Iris pigment epithelial cell (primary cell): ENCODE data around the gene MEAF6.
"Not testable (repeated sequence)": the region's sequence is repeated elsewhere in the genome, so short reads cannot be mapped to it uniquely, and the experiment has no call there.

Source experiments
- DNase-seq: peaks from one replicate; pipeline ENCODE4 v3.0.0-alpha.2; 2011; ENCODE audit warnings: low read depth

MEAF6 gene

GRCh38 chr1:37532418-37533156 is 18.0 kb upstream of the MEAF6 start:
- not testable (repeated sequence) for DNase-seq

DNA sequence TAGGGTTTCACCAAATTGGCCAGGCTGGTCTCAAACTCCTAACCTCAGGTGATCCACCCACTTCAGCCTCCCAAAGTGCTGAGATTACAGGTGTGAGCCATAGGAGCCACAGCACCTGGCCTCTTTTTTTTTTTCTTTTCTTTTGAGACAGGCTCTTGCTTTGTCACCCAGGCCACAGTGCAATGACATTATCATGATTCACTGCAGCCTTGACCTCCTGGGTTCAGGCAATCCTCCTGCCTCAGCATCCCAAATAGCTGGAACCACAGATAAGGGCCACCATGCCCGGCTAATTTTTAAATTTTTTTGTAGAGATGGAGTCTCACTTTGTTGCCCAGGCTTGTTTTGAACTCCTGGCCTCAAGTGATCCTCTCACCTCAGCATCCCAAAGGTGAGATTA is 15.3 kb upstream of the MEAF6 start:
- DNase-seq = not testable (repeated sequence)

DNA sequence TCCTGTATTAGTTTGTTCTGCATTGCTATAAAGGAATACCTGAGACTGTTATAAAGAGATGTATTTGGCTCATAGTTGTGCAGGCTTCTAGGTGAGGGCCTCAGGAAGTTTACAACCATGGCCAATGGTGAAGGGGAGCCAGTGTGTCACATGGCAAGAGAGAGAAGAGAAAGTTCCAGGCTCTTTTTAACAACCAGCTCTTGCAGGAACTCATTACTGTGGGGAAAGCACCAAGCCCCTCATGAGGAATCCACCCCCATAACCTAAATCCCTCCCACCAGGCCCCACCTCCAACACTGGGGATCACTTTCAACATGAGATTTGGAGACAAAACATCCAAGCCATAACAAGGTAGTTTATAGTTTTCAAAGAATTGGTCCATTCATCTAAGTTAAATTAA is 5.0 kb upstream of the MEAF6 start:
- no peak for DNase-seq

- not testable (repeated sequence) for DNase-seq
These were observed 4.4 kb upstream of the MEAF6 start for GRCh38 chr1:37518929-37519328.

DNA sequence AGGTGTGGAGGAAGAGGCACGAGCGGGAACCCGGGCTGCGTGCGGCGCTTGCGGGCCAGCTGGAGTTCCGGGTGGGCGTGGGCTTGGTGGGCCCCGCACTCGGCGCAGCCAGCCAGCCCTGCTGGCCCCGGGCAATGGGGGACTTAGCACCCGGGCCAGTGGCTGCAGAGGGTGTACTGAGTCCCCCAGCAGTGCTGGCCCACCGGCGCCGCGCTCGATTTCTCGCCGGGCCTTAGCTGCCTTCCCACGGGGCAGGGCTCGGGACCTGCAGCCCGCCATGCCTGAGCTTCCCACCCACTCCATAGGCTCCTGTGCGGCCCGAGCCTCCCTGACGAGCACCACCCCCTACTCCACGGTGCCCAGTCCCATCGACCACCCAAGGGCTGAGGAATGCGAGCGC is 3.7 kb upstream of the MEAF6 start:
- not testable (repeated sequence) for DNase-seq

- DNase-seq = no peak
These were observed 3.0 kb upstream of the MEAF6 start for GRCh38 chr1:37517569-37517968.

DNA sequence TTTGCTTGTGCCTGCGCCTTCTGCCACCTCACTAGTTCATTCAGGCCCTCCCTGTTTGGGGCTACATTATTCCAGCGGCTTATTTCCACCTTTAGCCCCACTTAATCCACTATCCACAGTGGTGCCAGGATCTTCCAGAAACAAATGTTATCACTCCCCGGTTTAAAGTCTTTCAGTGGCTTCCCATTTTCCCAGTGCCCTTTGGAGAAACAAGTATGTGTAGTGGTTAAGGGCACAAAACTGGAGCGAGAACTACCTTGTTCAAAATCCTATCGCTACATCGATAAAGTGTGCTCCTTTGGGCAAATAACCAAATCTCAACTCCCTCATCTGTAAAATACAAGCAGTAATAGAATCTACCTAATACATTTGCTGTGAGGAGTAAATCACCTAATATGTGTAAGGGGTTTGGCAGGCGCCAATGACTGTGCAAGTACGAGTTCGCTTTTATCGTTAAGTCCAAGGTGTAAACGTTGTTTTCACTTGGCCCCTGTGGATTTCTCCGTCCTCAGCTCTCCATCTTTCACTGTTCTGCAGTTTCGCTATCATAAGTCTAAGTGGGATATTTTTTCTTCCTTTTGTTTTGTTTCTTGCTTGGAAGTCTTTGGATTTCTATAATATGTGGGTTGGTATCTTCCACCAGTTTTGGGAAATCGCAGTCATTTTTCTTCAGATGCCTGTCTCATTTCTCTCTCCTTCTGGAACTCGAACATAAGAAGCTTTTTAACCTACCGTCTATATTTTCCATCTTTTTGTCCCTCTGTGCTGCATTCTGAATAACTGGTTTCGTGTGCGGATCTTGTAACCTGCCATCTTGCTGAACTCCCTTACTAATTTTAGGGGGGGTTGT is 844 bp upstream of the MEAF6 start:
- DNase-seq = no peak

DNA sequence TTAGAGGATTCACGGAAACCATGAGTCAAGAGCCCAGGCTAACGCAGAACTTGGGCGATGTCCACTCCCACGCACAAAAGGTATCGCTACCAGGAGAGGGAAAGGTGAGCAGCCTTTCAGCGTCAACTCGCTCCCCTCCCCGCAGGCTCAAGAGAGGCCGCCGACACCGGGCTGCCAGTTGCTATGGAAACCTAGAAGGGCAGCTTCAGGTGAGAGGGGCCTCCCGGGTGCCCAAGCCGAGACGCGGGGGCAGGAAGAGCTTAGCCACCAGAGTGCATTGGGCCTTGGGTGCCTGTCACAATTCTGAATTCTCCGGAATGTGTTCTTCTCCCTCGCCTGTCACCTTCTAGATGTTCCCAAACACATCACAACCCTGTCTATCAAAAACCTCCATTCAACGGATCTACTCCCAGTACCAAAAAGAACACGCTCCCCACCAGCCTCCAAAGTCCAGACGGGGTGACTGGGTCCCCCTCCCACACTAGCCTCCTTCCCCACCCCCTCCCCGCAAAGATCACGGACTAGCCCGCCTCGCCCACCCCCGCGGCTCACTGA is 694 bp downstream of the MEAF6 start:
- peak; percentile 21 for DNase-seq

DNA sequence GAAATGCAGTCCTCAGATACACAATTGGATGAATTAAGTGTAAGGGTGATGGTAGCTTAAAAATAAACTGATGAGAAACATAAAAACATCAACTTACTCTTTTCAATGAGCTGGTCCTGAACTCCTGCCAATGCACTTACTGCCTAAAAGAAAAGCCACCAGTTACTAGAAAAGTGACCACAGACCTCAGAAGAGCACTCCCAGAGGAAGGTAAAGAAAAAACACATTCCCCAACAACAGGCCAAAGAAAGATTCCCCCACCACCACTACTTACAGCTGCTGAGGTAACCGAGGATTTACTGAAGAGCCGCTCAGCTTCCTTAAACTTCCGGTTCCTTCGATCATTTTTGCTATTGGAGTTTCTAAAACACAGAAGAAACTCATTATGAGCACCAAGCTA is 5.4 kb downstream of the MEAF6 start:
- DNase-seq = peak; percentile 42

GRCh38 chr1:37506740-37507139 is 7.8 kb downstream of the MEAF6 start:
- no peak for DNase-seq

DNA sequence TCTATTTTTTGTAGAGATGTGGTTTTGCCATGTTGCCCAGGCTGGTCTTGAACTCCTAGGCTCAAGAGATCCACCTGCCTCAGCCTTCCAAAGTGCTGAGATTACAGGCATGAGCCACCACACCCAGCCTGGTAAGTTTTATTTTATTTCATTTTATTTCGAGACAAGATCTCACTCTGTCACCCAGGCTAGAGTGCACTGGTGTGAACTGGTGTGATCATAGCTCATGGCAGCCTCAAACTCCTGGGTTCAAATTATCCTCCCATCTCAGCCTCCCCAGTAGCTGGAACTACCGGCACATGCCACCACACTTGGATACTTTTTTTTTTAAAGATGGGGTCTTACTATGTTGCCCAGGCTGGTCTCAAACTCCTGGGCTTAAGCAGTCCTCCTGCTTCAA is 11.8 kb downstream of the MEAF6 start:
- DNase-seq = not testable (repeated sequence)

GRCh38 chr1:37502104-37502503 is 12.5 kb downstream of the MEAF6 start:
- DNase-seq = no peak

DNA sequence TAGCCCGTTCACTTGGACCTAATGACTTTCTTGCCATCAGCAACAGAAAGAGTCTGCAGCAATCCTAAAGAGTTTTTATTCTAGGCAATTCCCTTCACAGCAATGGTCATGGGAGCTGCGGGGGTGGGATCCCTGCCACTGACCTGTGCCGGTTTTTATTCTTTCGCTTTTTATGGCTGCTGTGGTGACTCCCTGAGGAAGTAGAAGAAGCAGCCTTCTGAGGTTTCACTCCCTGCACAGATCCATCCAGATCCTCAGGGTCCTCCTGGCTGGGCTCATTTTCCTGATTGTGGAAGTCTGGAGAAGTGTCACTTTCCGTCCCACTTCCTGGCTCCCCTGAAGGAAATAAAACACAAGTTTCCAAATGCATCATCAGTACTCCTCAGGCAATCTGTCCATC is 12.9 kb downstream of the MEAF6 start:
- no peak for DNase-seq

DNA sequence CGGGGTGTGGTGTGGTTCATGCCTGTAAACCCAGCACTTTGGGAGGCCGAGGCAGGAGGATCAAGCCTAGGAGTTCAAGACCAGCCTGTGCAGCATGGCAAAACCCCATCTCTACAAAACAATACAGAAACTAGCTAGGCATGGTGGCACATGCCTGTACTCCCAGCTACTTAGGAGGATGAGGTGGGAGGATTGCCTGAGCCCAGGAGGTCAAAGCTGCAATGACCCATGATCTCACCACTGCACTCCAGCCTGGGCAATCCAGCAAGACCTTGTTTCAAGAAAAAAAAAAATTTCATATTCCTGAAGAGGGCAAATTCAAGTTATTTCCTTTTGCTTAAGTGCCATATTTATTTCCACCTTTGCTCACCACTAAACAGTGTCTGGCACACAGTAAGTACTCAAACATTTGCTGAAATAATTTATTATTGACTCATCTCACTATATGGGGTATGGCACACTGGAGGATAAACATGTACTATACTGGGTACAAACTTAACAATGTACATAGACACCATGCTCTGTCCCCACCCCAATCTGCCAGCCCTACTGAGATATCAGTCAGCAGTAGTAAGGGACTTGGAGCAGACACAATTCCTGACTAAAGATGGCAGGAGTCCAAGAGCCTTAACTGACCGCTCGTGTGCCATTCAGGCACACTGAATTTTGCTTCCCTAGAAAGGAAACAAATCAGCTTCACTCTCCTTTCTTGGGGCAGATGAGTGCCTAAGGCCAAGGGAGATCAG is 15.5 kb downstream of the MEAF6 start:
- peak; percentile 70 for DNase-seq

DNA sequence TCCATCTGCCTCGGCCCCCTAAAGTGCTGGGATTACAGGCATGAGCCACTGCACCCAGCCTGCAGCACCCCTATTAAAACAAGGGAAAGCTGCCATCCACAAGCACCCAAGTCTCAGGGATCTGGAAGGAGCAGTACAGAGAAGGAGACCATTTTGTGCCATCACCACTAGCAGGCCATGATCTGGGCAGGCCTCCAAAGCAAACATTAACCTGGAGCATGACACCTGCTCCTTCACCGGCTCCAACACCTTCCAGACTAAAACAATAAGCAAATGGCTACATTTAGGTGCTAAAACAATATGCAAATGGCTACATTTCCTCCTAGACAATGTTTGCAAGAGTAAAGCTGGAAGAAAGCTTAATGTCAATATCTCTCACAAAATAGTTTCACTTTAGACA is 16.7 kb downstream of the MEAF6 start:
- DNase-seq = no peak

DNA sequence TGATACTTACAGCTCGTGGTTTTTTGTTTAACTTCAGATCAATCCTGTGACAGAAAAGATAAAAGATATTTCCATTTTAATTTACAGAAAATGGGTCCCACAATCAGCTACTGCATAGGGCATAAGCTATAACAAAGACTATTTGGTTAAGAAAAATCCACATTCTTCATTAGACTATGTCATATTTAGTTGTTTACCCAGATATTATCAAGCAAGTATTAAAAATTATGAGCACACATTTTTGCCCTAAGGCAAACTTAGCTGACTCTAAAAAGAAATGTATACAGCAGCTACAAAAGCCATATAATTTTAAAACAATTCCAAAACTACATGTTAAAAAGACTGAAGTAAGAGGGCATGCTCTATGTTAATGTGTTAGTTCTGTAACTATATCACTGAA is 18.7 kb downstream of the MEAF6 start:
- no peak for DNase-seq

DNA sequence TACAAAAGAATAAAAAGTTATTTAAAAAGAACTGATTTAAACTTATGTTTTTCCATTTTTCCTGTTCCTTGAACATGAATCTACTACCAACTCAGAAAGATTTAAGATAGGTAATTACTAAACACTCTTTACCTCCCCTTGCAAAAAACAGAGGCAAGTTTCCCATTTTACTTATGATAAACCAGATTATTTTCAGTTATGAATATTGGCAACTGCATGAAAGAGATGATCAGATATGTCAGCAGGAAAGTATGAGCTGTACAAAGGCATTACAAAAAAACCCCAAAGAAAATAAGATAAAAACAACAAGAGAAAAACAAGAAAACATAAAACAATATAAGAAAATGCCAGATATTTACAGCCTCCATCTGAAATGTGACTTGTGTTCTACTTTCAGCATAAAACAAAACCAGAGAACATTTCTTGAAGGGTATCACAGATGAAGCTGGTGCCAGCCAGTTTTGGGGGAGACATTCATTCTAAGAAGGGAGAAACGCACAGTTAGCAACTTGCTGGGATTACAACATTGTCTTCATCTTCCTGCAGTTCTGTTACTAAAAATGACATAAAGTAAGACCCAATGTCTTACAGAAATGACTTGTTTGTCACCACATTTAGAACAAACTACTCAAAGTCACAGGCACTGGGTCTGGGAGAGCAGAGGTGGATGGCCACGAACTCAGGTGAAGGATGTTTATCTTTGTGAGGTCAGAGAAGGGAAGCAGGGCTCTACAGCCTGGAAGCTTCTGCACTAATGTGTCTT is 21.0 kb downstream of the MEAF6 start:
- no peak for DNase-seq

- DNase-seq = no peak
These were observed 27.0 kb downstream of the MEAF6 start for GRCh38 chr1:37487619-37487984.

GRCh38 chr1:37486680-37487618 is 27.6 kb downstream of the MEAF6 start:
- peak; percentile 66 for DNase-seq

DNA sequence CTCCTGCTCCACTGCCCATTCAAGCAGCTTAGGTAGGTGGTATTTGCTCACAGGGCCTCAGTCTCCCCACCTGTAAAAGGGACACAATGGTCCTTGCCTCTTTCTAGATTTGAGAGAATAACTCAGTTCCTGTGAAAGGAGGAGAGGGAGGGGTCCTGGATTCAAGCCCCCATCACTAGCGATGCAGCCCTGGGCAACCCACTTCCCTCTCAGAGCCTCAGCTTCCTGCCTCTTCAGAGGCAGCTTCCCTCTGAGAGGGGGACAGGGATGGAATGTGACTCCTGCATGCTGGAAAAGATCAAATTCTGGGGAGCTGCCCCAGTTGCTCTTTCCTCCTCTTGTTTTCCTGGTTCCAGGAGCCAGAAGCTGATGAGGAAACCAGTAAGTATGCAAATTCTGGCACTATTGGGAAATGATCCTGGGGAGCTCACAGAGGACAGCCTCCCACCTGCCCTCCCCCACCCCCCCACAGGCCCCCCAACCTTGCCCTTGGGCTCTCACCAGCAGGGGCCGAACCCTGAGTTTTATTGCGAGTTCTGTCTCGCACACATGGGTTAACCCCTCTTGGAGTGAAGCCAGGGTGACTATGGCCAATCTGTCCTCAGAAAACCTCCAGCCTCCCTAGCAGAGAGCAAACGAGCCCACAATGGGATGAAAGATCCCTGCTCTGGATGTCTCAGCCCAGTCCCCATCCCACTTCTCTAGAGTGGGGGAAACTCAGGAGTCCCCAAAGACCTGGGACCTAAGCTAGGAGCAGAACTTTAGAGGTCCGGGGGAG is 28.5 kb downstream of the MEAF6 start:
- DNase-seq = no peak
